ENCODE results near the gene SLC22A31.

- TF ChIP-seq, protein P1, sequence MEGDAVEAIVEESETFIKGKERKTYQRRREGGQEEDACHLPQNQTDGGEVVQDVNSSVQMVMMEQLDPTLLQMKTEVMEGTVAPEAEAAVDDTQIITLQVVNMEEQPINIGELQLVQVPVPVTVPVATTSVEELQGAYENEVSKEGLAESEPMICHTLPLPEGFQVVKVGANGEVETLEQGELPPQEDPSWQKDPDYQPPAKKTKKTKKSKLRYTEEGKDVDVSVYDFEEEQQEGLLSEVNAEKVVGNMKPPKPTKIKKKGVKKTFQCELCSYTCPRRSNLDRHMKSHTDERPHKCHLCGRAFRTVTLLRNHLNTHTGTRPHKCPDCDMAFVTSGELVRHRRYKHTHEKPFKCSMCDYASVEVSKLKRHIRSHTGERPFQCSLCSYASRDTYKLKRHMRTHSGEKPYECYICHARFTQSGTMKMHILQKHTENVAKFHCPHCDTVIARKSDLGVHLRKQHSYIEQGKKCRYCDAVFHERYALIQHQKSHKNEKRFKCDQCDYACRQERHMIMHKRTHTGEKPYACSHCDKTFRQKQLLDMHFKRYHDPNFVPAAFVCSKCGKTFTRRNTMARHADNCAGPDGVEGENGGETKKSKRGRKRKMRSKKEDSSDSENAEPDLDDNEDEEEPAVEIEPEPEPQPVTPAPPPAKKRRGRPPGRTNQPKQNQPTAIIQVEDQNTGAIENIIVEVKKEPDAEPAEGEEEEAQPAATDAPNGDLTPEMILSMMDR (conservative IDR thresholded peaks at IDR 0.05; ENCODE audit: low read depth, low read length) = no peak
- TF ChIP-seq EZH2 (IDR thresholded peaks at IDR 0.05; ENCODE audit: low read length, unreplicated experiment) (no peak), EZH2phosphoT487 (IDR thresholded peaks at IDR 0.05; ENCODE audit: borderline replicate concordance, low read length) (no peak)
Measured at GRCh38 chr16:89146211-89147005, 53.9 kb downstream of the SLC22A31 start.
